Activated CD4-positive, alpha-beta T cell treated with anti-CD3 and anti-CD28 coated beads for 24 hours (primary cell): Measurements from ENCODE around the gene TCERG1L.

ENCODE experiments used
- DNase-seq, 2 donors: peaks; one replicate each; pipeline ENCODE4 v3.0.0-alpha.2; 2020; ENCODE audit warnings: low read depth in 2 of 2

TCERG1L gene

GRCh38 chr10:131316321-131317075 lies 5.0 kb upstream of the TCERG1L start:
- no peak for DNase-seq

- DNase-seq: no peak
Measured at GRCh38 chr10:131315344-131315743, 3.8 kb upstream of the TCERG1L start.

GRCh38 chr10:131314799-131315198 lies 3.3 kb upstream of the TCERG1L start:
- no peak for DNase-seq

- DNase-seq: no peak
Measured at GRCh38 chr10:131314148-131314547, 2.6 kb upstream of the TCERG1L start.

- no peak for DNase-seq
Measured at GRCh38 chr10:131313377-131313776, 1.9 kb upstream of the TCERG1L start.

- no peak for DNase-seq
Measured at GRCh38 chr10:131312478-131312836, 936 bp upstream of the TCERG1L start.

- DNase-seq: no peak
Measured at GRCh38 chr10:131311402-131311660, 190 bp downstream of the TCERG1L start.

GRCh38 chr10:131310551-131311401 lies 745 bp downstream of the TCERG1L start:
- no peak for DNase-seq

- DNase-seq: no peak
Measured at GRCh38 chr10:131310142-131310541, 1.4 kb downstream of the TCERG1L start.

- no peak for DNase-seq
Measured at GRCh38 chr10:131300508-131300907, 11.0 kb downstream of the TCERG1L start.

GRCh38 chr10:131290781-131291180 lies 20.7 kb downstream of the TCERG1L start:
- DNase-seq: no peak

GRCh38 chr10:131288648-131289047 lies 22.9 kb downstream of the TCERG1L start:
- DNase-seq: no peak

GRCh38 chr10:131282961-131283360 lies 28.6 kb downstream of the TCERG1L start:
- DNase-seq: no peak

- DNase-seq: no peak
Measured at GRCh38 chr10:131280101-131280500, 31.4 kb downstream of the TCERG1L start.

- DNase-seq: no peak
Measured at GRCh38 chr10:131279516-131279915, 32.0 kb downstream of the TCERG1L start.

GRCh38 chr10:131277969-131278368 lies 33.6 kb downstream of the TCERG1L start:
- no peak for DNase-seq

- DNase-seq: no peak
Measured at GRCh38 chr10:131277278-131277677, 34.2 kb downstream of the TCERG1L start.

- no peak for DNase-seq
Measured at GRCh38 chr10:131275691-131276090, 35.8 kb downstream of the TCERG1L start.

- no peak for DNase-seq
Measured at GRCh38 chr10:131274883-131275282, 36.6 kb downstream of the TCERG1L start.

GRCh38 chr10:131274133-131274880 lies 37.2 kb downstream of the TCERG1L start:
- DNase-seq: no peak

- DNase-seq: no peak
Measured at GRCh38 chr10:131273476-131273875, 38.0 kb downstream of the TCERG1L start.

- no peak for DNase-seq
Measured at GRCh38 chr10:131272897-131273451, 38.5 kb downstream of the TCERG1L start.
